ENCODE results near the gene ADAMTS18.
"Not testable (repeated sequence)": the region's sequence is repeated elsewhere in the genome, so short reads cannot be mapped to it uniquely, and the experiment has no call there.

The ADAMTS18 gene

DNA sequence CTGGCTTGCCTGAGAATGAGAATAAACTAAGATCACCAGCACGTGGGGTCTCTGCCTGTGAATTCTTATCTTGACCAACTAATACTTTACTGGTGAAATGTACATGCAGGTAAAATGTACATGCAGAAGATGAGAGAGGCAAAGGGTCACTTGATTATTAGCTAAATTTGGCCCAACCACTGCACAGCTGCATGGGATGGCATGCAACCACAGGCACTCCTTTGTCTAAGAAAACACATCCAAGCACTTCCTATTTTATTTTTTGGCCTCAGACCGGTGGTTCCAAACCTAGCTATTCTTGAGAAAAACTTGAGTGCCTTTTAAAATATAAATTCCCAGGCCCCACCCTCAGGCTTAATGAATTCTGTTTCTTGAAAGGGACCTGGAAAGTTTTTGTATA, 157.7 kb downstream of the ADAMTS18 start:
- TF ChIP-seq, protein P1, sequence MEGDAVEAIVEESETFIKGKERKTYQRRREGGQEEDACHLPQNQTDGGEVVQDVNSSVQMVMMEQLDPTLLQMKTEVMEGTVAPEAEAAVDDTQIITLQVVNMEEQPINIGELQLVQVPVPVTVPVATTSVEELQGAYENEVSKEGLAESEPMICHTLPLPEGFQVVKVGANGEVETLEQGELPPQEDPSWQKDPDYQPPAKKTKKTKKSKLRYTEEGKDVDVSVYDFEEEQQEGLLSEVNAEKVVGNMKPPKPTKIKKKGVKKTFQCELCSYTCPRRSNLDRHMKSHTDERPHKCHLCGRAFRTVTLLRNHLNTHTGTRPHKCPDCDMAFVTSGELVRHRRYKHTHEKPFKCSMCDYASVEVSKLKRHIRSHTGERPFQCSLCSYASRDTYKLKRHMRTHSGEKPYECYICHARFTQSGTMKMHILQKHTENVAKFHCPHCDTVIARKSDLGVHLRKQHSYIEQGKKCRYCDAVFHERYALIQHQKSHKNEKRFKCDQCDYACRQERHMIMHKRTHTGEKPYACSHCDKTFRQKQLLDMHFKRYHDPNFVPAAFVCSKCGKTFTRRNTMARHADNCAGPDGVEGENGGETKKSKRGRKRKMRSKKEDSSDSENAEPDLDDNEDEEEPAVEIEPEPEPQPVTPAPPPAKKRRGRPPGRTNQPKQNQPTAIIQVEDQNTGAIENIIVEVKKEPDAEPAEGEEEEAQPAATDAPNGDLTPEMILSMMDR (IDR thresholded peaks at IDR 0.05; ENCODE audit: insufficient read depth, missing control alignments) = no peak
- DNase-seq (ENCODE audit: insufficient read length, low spot score) (no peak), FAIRE-seq (no peak)

DNA sequence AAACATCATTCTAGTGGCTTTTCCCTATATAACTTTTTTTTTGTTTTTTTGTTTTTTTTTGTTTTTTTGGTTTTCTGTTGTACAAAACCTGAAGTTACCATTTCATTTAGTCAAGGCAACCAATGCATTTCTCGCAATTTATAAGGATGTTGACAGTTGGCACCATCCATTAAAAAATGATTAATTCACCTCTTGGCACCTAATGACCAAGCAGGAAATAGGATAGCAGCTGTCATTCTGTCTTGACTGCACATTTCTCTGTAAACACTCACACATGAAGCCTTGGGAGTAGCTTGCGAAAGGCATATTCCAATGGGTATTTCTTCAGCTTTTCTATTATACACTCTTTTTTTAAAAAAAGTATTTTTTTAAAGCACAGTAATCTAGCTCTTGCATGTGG, 158.2 kb downstream of the ADAMTS18 start:
- no peak for FAIRE-seq

GRCh38 chr16:77275303-77275702, 159.5 kb downstream of the ADAMTS18 start:
- not testable (repeated sequence) for FAIRE-seq; DNase-seq (ENCODE audit: insufficient read length, low spot score)

More for the DNA sequence above, 158.2 kb downstream of the ADAMTS18 start:
- TF ChIP-seq, protein P1 (IDR thresholded peaks at IDR 0.05; ENCODE audit: insufficient read depth, missing control alignments) = no peak
- no peak for DNase-seq (ENCODE audit: insufficient read length, low spot score)

DNA sequence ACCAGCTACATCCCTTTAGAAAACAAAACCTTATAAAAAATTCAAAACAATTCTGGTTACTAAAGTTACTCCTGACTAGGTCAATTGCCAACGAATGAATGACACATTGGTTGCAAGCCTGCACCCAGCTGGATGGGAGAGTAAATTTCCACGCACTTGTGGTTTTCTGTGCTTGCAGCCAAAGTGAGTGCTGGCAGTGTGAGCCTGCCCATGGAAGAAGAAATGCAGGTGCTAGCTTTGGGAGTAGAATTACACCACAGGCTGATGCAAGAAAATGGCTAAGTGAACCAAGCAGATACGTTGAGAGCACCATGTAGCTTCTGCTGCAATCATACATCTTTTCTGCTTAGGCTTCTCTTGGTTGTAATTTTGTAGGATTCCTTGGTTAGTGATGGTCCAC, 161.0 kb downstream of the ADAMTS18 start:
- no peak for DNase-seq (ENCODE audit: insufficient read length, low spot score)
- no peak for FAIRE-seq
- TF ChIP-seq, protein P1 (IDR thresholded peaks at IDR 0.05; ENCODE audit: insufficient read depth, missing control alignments) = no peak

DNA sequence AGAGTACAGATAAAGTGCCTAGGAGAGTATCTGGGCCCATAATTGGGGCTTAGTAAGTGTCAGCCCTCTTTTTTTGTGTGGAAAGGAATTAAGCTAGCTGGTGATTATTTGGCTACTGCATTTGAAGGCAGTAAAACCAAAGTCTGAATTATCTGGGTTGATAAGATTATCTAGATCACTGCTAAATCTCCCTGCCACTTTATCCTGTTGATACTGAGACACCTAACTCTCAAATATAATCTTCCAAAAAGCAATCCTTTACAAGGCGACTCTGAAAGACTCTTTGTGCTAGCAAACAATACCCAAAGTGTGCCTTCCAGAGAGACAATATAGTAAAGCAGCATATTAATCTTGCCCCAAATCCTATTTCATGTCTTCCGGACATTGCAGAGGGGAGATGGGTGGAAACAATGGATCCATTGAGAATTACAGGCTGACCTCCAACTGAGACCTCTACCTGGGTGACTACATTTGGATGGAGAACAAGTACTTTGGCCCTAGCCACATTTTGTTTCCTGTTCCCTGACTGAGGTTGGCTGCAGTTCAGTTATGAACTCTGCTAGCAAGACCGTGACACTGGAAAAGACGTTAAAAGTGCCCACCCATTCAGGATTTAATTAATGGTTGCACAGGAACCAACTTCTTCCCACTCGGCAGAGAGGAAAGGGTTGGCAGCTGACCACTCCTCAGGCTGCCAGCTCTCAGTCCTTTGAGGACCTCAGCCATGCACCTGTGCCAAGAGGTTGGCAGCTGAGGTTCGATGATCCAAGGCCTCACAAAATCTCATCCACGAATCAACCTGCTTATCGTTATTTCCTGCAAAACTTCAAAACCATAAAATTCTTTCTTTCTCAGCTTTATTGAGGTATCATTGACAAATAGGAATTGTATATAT, 163.1 kb downstream of the ADAMTS18 start:
- TF ChIP-seq, protein P1 (IDR thresholded peaks at IDR 0.05; ENCODE audit: insufficient read depth, missing control alignments) = no peak
- DNase-seq (ENCODE audit: insufficient read length, low spot score) (no peak), FAIRE-seq (no peak)

DNA sequence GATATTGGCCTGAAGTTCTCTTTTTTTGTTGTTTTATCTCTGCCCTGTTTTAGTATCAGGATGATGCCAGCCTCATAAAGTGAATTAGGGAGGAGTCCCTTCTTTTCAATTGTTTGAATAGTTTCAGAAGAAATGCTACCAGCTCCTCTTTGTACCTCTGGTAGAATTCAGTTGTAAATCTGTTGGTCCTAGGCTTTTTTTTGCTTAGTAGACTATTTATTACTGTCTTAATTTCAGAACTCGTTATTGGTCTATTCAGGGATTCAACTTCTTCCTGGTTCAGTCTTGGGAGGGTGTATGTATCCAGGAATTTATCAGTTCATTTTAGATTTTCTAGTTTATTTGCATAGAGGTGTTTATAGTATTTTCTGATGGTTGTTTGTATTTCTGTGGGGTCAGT, 168.6 kb downstream of the ADAMTS18 start:
- not testable (repeated sequence) for FAIRE-seq; DNase-seq (ENCODE audit: insufficient read length, low spot score)

DNA sequence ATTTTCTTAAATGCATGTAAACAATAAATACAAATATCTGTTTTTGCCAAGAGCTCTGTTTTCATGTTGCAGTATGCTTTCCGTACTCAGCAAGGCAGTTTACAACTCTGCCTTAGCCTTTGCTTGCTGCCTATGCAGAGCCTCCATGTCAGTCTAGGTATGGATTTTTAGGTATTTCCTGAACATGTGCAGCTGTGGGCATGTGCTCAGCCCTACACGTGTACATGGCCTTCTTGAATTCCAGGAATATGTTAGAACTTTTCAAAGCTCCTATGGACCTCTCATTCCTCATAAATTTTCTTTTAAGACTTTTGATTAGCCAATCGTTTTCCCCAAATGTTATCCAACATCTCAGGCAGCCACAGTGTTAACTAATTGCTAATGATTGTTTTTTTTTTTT, 171.9 kb downstream of the ADAMTS18 start:
- TF ChIP-seq, protein P1 (IDR thresholded peaks at IDR 0.05; ENCODE audit: insufficient read depth, missing control alignments) = no peak
- DNase-seq (ENCODE audit: insufficient read length, low spot score) (no peak), FAIRE-seq (no peak)

- TF ChIP-seq, protein P1 (IDR thresholded peaks at IDR 0.05; ENCODE audit: insufficient read depth, missing control alignments) = no peak
- DNase-seq (ENCODE audit: insufficient read length, low spot score) (no peak), FAIRE-seq (no peak)
These were observed 184.4 kb downstream of the ADAMTS18 start for GRCh38 chr16:77250400-77250799.

Data from D721Med (cell line).